ENCODE results near the gene CDX1.

Gene CDX1

DNA sequence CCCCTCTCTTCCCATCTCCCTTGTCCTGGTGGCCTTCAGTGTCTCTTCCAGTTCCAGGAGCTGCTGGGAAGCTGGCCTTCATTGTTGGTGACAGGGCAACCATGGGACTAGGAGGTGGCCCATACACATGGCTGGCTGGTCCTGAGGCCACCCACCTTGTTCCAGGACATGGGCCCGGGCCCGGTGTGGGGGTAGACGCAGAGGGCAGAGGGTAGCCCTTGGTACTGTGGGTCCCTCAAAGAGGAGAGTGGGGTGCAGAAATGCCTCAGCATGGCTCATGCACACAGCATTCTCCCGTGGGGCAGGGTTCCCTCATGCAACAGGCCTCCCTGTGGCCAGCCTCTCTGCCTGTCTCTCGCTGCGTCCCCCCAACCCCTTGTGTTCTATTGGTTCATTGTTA is 44.1 kb downstream of the CDX1 start:
- no peak overlapping the region for H3K27ac ChIP-seq (ENCODE audit: low read depth, low read length)
- no peaks in the 10 kb centered on the region for H3K36me3 ChIP-seq (ENCODE audit: low read length)
- H3K9me3 ChIP-seq (ENCODE audit: insufficient read depth, low read length) = no peaks in the 10 kb centered on the region
- H3F3A ChIP-seq (ENCODE audit: insufficient read depth) = no peaks in the 10 kb centered on the region
- no peak overlapping the region for H3K4me3 ChIP-seq (ENCODE audit: insufficient read depth, low read length, poor library complexity, severe bottlenecking)
- TF ChIP-seq, protein P1, sequence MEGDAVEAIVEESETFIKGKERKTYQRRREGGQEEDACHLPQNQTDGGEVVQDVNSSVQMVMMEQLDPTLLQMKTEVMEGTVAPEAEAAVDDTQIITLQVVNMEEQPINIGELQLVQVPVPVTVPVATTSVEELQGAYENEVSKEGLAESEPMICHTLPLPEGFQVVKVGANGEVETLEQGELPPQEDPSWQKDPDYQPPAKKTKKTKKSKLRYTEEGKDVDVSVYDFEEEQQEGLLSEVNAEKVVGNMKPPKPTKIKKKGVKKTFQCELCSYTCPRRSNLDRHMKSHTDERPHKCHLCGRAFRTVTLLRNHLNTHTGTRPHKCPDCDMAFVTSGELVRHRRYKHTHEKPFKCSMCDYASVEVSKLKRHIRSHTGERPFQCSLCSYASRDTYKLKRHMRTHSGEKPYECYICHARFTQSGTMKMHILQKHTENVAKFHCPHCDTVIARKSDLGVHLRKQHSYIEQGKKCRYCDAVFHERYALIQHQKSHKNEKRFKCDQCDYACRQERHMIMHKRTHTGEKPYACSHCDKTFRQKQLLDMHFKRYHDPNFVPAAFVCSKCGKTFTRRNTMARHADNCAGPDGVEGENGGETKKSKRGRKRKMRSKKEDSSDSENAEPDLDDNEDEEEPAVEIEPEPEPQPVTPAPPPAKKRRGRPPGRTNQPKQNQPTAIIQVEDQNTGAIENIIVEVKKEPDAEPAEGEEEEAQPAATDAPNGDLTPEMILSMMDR (IDR thresholded peaks at IDR 0.05; ENCODE audit: insufficient read depth, low read length, poor library complexity, severe bottlenecking) = no peak
- TF ChIP-seq EZH2phosphoT487 (conservative IDR thresholded peaks at IDR 0.05; ENCODE audit: low read length) = no peak
- no peak overlapping the region for H3K4me2 ChIP-seq (ENCODE audit: low read depth, low read length, poor library complexity, severe bottlenecking)
- no peaks in the 10 kb centered on the region for H3K79me2 ChIP-seq (ENCODE audit: insufficient read depth, low read length)
- no peak overlapping the region for H2AFZ ChIP-seq (ENCODE audit: low read depth, low read length, severe bottlenecking)
- H3K9ac ChIP-seq (ENCODE audit: low read length) = no peak overlapping the region
- H4K20me1 ChIP-seq (ENCODE audit: low read depth, low read length) = no peaks in the 10 kb centered on the region
- H3K27me3 ChIP-seq (ENCODE audit: low read length) = no peaks in the 10 kb centered on the region
- no peaks in the 10 kb centered on the region for H3K9me2 ChIP-seq (replicated peaks; ENCODE audit: insufficient read depth, low read length)

DNA sequence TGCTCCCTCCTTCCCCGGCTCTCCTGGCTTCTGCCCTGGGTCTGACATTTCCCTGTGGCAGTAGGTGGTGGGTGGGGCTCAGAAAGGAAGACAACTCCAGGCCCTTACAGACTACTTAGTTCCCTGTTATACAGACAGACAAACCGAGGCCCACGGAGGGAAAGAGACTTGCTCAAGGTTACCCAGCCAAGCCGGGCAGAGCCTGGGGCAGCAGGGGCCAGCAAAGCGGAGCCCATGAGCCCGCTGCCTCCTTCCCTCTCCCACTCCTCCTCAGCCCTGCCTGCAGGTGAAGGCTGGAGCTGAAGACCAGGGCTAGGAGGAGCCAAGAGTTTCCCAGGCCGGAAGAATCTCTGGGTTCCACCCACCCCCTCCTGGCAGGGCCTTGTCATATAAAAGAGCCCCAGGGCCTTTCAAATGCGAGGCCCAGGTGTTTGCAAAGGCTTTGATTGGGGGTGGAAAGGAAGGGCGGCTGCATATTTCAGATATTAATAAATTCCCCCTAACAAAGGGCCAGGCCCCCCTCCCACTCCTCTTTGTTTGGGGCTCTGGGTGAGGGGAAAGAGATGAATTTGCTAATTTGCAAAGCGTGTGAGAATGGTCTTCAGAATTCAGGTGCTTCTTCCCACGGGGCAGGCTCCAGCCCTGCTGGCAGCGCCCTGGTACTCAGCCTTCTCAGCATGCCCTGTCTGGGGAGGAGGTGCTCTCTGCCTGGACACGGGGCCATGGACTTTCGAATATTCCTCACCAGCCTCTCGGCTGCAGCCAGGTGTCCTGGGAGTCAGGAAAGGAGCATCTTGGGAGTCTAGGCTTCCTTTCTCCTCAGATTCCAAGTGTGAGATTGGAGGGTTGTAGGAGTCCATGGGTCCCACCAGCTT is 44.8 kb downstream of the CDX1 start:
- no peak overlapping the region for H3K9ac ChIP-seq (ENCODE audit: low read length)
- H3F3A ChIP-seq (ENCODE audit: insufficient read depth) = no peaks in the 10 kb centered on the region
- no peaks in the 10 kb centered on the region for H3K9me2 ChIP-seq (replicated peaks; ENCODE audit: insufficient read depth, low read length)
- H3K4me3 ChIP-seq (ENCODE audit: insufficient read depth, low read length, poor library complexity, severe bottlenecking) = no peak overlapping the region
- no peaks in the 10 kb centered on the region for H3K9me3 ChIP-seq (ENCODE audit: insufficient read depth, low read length)
- H3K79me2 ChIP-seq (ENCODE audit: insufficient read depth, low read length) = no peaks in the 10 kb centered on the region
- no peaks in the 10 kb centered on the region for H4K20me1 ChIP-seq (ENCODE audit: low read depth, low read length)
- no peaks in the 10 kb centered on the region for H3K36me3 ChIP-seq (ENCODE audit: low read length)
- H2AFZ ChIP-seq (ENCODE audit: low read depth, low read length, severe bottlenecking) = no peak overlapping the region
- no peak overlapping the region for H3K27ac ChIP-seq (ENCODE audit: low read depth, low read length)
- TF ChIP-seq, protein P1 (IDR thresholded peaks at IDR 0.05; ENCODE audit: insufficient read depth, low read length, poor library complexity, severe bottlenecking) = no peak
- TF ChIP-seq EZH2phosphoT487 (conservative IDR thresholded peaks at IDR 0.05; ENCODE audit: low read length) = no peak
- no peaks in the 10 kb centered on the region for H3K27me3 ChIP-seq (ENCODE audit: low read length)
- H3K4me2 ChIP-seq (ENCODE audit: low read depth, low read length, poor library complexity, severe bottlenecking) = no peak overlapping the region

GRCh38 chr5:150213530-150213929 is 47.0 kb downstream of the CDX1 start:
- Histone ChIP-seq H2AFZ (ENCODE audit: low read depth, low read length, severe bottlenecking) (no peak overlapping the region), H3K79me2 (ENCODE audit: insufficient read depth, low read length) (no peaks in the 10 kb centered on the region), H3K9me3 (ENCODE audit: insufficient read depth, low read length) (no peaks in the 10 kb centered on the region), H3K27ac (ENCODE audit: low read depth, low read length) (no peak overlapping the region), H3F3A (ENCODE audit: insufficient read depth) (no peaks in the 10 kb centered on the region), H3K27me3 (ENCODE audit: low read length) (no peaks in the 10 kb centered on the region), H4K20me1 (ENCODE audit: low read depth, low read length) (no peaks in the 10 kb centered on the region), H3K9ac (ENCODE audit: low read length) (no peak overlapping the region), H3K9me2 (replicated peaks; ENCODE audit: insufficient read depth, low read length) (no peaks in the 10 kb centered on the region), H3K4me2 (ENCODE audit: low read depth, low read length, poor library complexity, severe bottlenecking) (no peak overlapping the region), H3K36me3 (ENCODE audit: low read length) (no peaks in the 10 kb centered on the region), H3K4me3 (ENCODE audit: insufficient read depth, low read length, poor library complexity, severe bottlenecking) (no peak overlapping the region)
- TF ChIP-seq, protein P1 (IDR thresholded peaks at IDR 0.05; ENCODE audit: insufficient read depth, low read length, poor library complexity, severe bottlenecking) = no peak

Data from SU-DHL-6 (cell line).